ENCODE data around the gene SPATA20. TPM values are rescaled to one million over a fixed set of nuclear protein-coding genes. Genes with fewer than 3 reads are reported as not detected.

Gene SPATA20
- total and polyA plus RNA-seq, 2 of the 13 experiments (the other 11 are each of a cell fraction or from before 2014, with no cell fraction given): 36.1 to 64.8 TPM

GRCh38 chr17:50534222-50534978 is 12.6 kb upstream of the SPATA20 start (continued):
- TF ChIP-seq SYNCRIP (IDR thresholded peaks at IDR 0.05; ENCODE audit: insufficient read depth, low read depth, low read length): no peak
- TF ChIP-seq ATF7 (IDR thresholded peaks at IDR 0.05): no peak
- TF ChIP-seq ATF7 (CRISPR knock-in tag; IDR thresholded peaks at IDR 0.05): 0 out of 2 replicates have a peak, but pooled peaks have one; percentile 23
- TF ChIP-seq PATZ1 (CRISPR knock-in tag; IDR thresholded peaks at IDR 0.05): peak; percentile 53; the same call in 1 of the 2 replicates
- no peak for TF ChIP-seq SMAD1 (CRISPR knock-in tag; IDR thresholded peaks at IDR 0.05; ENCODE audit: borderline replicate concordance, low read depth)
- no peak for TF ChIP-seq TFDP2 (CRISPR knock-in tag; IDR thresholded peaks at IDR 0.05)
- no peak for TF ChIP-seq PHF21A (CRISPR knock-in tag; IDR thresholded peaks at IDR 0.05)
- no peak for TF ChIP-seq ZNF337 (CRISPR knock-in tag; IDR thresholded peaks at IDR 0.05; ENCODE audit: borderline replicate concordance, low read depth)
- TF ChIP-seq ZBTB46 (CRISPR knock-in tag; IDR thresholded peaks at IDR 0.05; ENCODE audit: borderline replicate concordance): 0 out of 2 replicates have a peak, but pooled peaks have one; percentile 37
- TF ChIP-seq AGO2 (optimal IDR thresholded peaks at IDR 0.05; ENCODE audit: low read depth, low read length): peak; percentile 43
- TF ChIP-seq ZNF432 (CRISPR knock-in tag; IDR thresholded peaks at IDR 0.05; ENCODE audit: borderline replicate concordance): no peak
- TF ChIP-seq ZNF839 (CRISPR knock-in tag; IDR thresholded peaks at IDR 0.05; ENCODE audit: borderline replicate concordance): 0 out of 2 replicates have a peak, but pooled peaks have one; percentile 13
- TF ChIP-seq ZZZ3 (CRISPR knock-in tag; IDR thresholded peaks at IDR 0.05; ENCODE audit: borderline replicate concordance): 0 out of 2 replicates have a peak, but pooled peaks have one; percentile 26
- peak; percentile 35 for TF ChIP-seq FOSL2 (CRISPR knock-in tag; IDR thresholded peaks at IDR 0.05)
- TF ChIP-seq HNRNPL (IDR thresholded peaks at IDR 0.05; ENCODE audit: low read depth, low read length): peak; percentile 71; the same call in 1 of the 2 replicates
- TF ChIP-seq HIC2 (CRISPR knock-in tag; IDR thresholded peaks at IDR 0.05; ENCODE audit: low read depth): no peak
- peak; percentile 36 for TF ChIP-seq KDM2A (CRISPR knock-in tag; IDR thresholded peaks at IDR 0.05; ENCODE audit: borderline replicate concordance, low read depth)
- TF ChIP-seq ZNF274 (CRISPR knock-in tag; IDR thresholded peaks at IDR 0.05): 0 out of 2 replicates have a peak, but pooled peaks have one; percentile 30
- TF ChIP-seq RBM22 (optimal IDR thresholded peaks at IDR 0.05; ENCODE audit: low read length): no peak
- TF ChIP-seq SOX6 (IDR thresholded peaks at IDR 0.05): no peak
- no peak for TF ChIP-seq SOX6 (CRISPR knock-in tag; IDR thresholded peaks at IDR 0.05)
- TF ChIP-seq HNRNPK (IDR thresholded peaks at IDR 0.05; ENCODE audit: low read depth, low read length, poor library complexity, severe bottlenecking): no peak
- no peak for TF ChIP-seq SMARCC2 (IDR thresholded peaks at IDR 0.05)

Data from HepG2 (cell line).